Measurements from ENCODE around the gene LGSN.
"Not testable (repeated sequence)": the region's sequence is repeated elsewhere in the genome, so short reads cannot be mapped to it uniquely, and the experiment has no call there.

Gene LGSN

GRCh38 chr6:63319939-63320338, at the start of gene LGSN:
Gene LGSN, minus strand, starts transcription at chr6:63319983. Its CDS starts 40 bp downstream, at chr6:63319943.
- DNase-seq (ENCODE audit: low read depth) = no peak
- TF ChIP-seq CTCF (IDR thresholded peaks at IDR 0.05; ENCODE audit: control insufficient read depth, extremely low read depth, insufficient read depth) = no peak
- no peak within 1 kb of the TSS for H3K4me3 ChIP-seq (ENCODE audit: low read depth, low read length)

GRCh38 chr6:63368347-63368746, 48.6 kb upstream of the LGSN start:
- H3K4me3 ChIP-seq (ENCODE audit: low read depth, low read length) = no peak overlapping the region
- TF ChIP-seq CTCF (IDR thresholded peaks at IDR 0.05; ENCODE audit: control insufficient read depth, extremely low read depth, insufficient read depth) = no peak
- DNase-seq (ENCODE audit: low read depth) = no peak

GRCh38 chr6:63362500-63363120, 42.8 kb upstream of the LGSN start:
- not testable (repeated sequence) for H3K4me3 ChIP-seq (ENCODE audit: low read depth, low read length); DNase-seq (ENCODE audit: low read depth)

- H3K4me3 ChIP-seq (ENCODE audit: low read depth, low read length); DNase-seq (ENCODE audit: low read depth): not testable (repeated sequence)
Observed at GRCh38 chr6:63357384-63357783, 37.6 kb upstream of the LGSN start.

GRCh38 chr6:63355632-63356031, 35.8 kb upstream of the LGSN start:
- H3K4me3 ChIP-seq (ENCODE audit: low read depth, low read length) = no peak overlapping the region
- no peak for TF ChIP-seq CTCF (IDR thresholded peaks at IDR 0.05; ENCODE audit: control insufficient read depth, extremely low read depth, insufficient read depth)
- no peak for DNase-seq (ENCODE audit: low read depth)

- TF ChIP-seq CTCF (IDR thresholded peaks at IDR 0.05; ENCODE audit: control insufficient read depth, extremely low read depth, insufficient read depth) = no peak
- no peak overlapping the region for H3K4me3 ChIP-seq (ENCODE audit: low read depth, low read length)
- DNase-seq (ENCODE audit: low read depth) = no peak
Observed at GRCh38 chr6:63353286-63353630, 33.5 kb upstream of the LGSN start.

GRCh38 chr6:63352544-63353285, 32.9 kb upstream of the LGSN start:
- peak; percentile 78 for TF ChIP-seq CTCF (IDR thresholded peaks at IDR 0.05; ENCODE audit: control insufficient read depth, extremely low read depth, insufficient read depth)
- no peak overlapping the region for H3K4me3 ChIP-seq (ENCODE audit: low read depth, low read length)
- DNase-seq (ENCODE audit: low read depth) = peak; percentile 13

- peak; percentile 37 for DNase-seq (ENCODE audit: low read depth)
- peak; percentile 42 for TF ChIP-seq CTCF (IDR thresholded peaks at IDR 0.05; ENCODE audit: control insufficient read depth, extremely low read depth, insufficient read depth)
- H3K4me3 ChIP-seq (ENCODE audit: low read depth, low read length) = no peak overlapping the region
Observed at GRCh38 chr6:63352069-63352543, 32.3 kb upstream of the LGSN start.
